Activated effector memory CD4-positive, alpha-beta T cell treated with anti-CD3 and anti-CD28 coated beads, Interleukin-2, amount 50 U/mL, for 16 hours (primary cell): ENCODE measurements around the gene ATAD5.
A peak's percentile ranks its signal among the peaks of the same experiment; 100 is the strongest.
"Not testable (repeated sequence)": the region's sequence is repeated elsewhere in the genome, so short reads cannot be mapped to it uniquely, and the experiment has no call there.

Experiments
- DNase-seq: peaks from one replicate; pipeline ENCODE4 v3.0.0-alpha.2; 2020

ATAD5 gene

GRCh38 chr17:30822919-30823318, 8.8 kb upstream of the ATAD5 start:
- DNase-seq = peak; percentile 72

GRCh38 chr17:30823421-30823820, 8.3 kb upstream of the ATAD5 start:
- no peak for DNase-seq

GRCh38 chr17:30824002-30824355, 7.8 kb upstream of the ATAD5 start:
- DNase-seq = peak; percentile 74

- peak; percentile 96 for DNase-seq
Measured at GRCh38 chr17:30824356-30825145, 7.2 kb upstream of the ATAD5 start, which contains the start of gene CRLF3. CRLF3 (minus strand) TSS chr17:30824692; CDS start chr17:30824651, 41 bp downstream.

- no peak for DNase-seq
Measured at GRCh38 chr17:30827082-30827481, 4.7 kb upstream of the ATAD5 start.

GRCh38 chr17:30829022-30829421, 2.7 kb upstream of the ATAD5 start:
- no peak for DNase-seq

GRCh38 chr17:30831257-30831656, 509 bp upstream of the ATAD5 start:
- DNase-seq = no peak

GRCh38 chr17:30832438-30833124, 815 bp downstream of the ATAD5 start:
- DNase-seq = no peak

- no peak for DNase-seq
Measured at GRCh38 chr17:30838202-30838807, 6.5 kb downstream of the ATAD5 start.

- no peak for DNase-seq
Measured at GRCh38 chr17:30840771-30841170, 9.0 kb downstream of the ATAD5 start.

- DNase-seq = no peak
Measured at GRCh38 chr17:30848021-30848420, 16.3 kb downstream of the ATAD5 start.

GRCh38 chr17:30854146-30854545, 22.4 kb downstream of the ATAD5 start:
- no peak for DNase-seq

GRCh38 chr17:30858556-30859250, 26.9 kb downstream of the ATAD5 start:
- DNase-seq = no peak

- DNase-seq = no peak
Measured at GRCh38 chr17:30864636-30865035, 32.9 kb downstream of the ATAD5 start.

GRCh38 chr17:30869005-30869404, 37.2 kb downstream of the ATAD5 start:
- DNase-seq = no peak

GRCh38 chr17:30886187-30886586, 54.4 kb downstream of the ATAD5 start:
- DNase-seq = no peak

GRCh38 chr17:30894236-30894635, 62.5 kb downstream of the ATAD5 start:
- no peak for DNase-seq

GRCh38 chr17:30897311-30897710, 65.5 kb downstream of the ATAD5 start:
- DNase-seq = no peak

GRCh38 chr17:30905742-30906100, 74.0 kb downstream of the ATAD5 start:
- peak; percentile 66 for DNase-seq

- DNase-seq = peak; percentile 96
Measured at GRCh38 chr17:30906101-30906911, 74.5 kb downstream of the ATAD5 start, which contains the start of gene TEFM. TEFM (minus strand) TSS chr17:30906238; CDS start chr17:30906198, 40 bp downstream.

GRCh38 chr17:30908717-30909420, 77.1 kb downstream of the ATAD5 start:
- DNase-seq = no peak

- not testable (repeated sequence) for DNase-seq
Measured at GRCh38 chr17:30910151-30910550, 78.4 kb downstream of the ATAD5 start.
